Uterus (tissue), 2 donors: ENCODE results near the gene AIF1L.

Experiments used
- CTCF ChIP-seq, 4 experiments: fragments of 200-600 bp in 2 of 4; fragments of 450-650 bp in 2 of 4; sonication (generic) in 2 of 4; IDR thresholded peaks; one replicate each; pipeline ENCODE4 v1.5.1; 2016 to 2019; ENCODE audit warnings: antibody characterized with exemption in 4 of 4, mild to moderate bottlenecking in 2 of 4, moderate library complexity in 1 of 4
- POLR2A ChIP-seq, 2 donors: fragments of 450-650 bp; IDR thresholded peaks; one replicate each; pipeline ENCODE4 v1.6.1; 2016; ENCODE audit warnings: antibody characterized with exemption in 2 of 2, mild to moderate bottlenecking in 1 of 2, moderate library complexity in 1 of 2

- TF ChIP-seq CTCF (IDR thresholded peaks at IDR 0.05) = no peak
- TF ChIP-seq POLR2A (IDR thresholded peaks at IDR 0.05) = no peak
Measured at GRCh38 chr9:131117762-131118145, 21.4 kb downstream of the AIF1L start.
